Neutrophil (primary cell): ENCODE results near the gene CHD9.
"Not testable (repeated sequence)": the region's sequence is repeated elsewhere in the genome, so short reads cannot be mapped to it uniquely, and the experiment has no call there.

Experiments used
- H3K27ac ChIP-seq: fragments of 200-600 bp; sonication (generic); 2 replicates; pipeline ENCODE4 v1.5.1; 2016; ENCODE audit warnings: mild to moderate bottlenecking, moderate library complexity
- H3K27me3 ChIP-seq: fragments of 200-600 bp; sonication (generic); 2 replicates; pipeline ENCODE4 v1.6.0; 2016; ENCODE audit warnings: mild to moderate bottlenecking
- H3K36me3 ChIP-seq: fragments of 200-600 bp; sonication (generic); 2 replicates; pipeline ENCODE4 v1.5.1; 2017
- H3K4me1 ChIP-seq, 2 experiments: fragments of 200-600 bp in 1 of 2; sonication (generic) in 1 of 2; 1 replicate in 1 of 2; 2 replicates in 1 of 2; pipeline versions ENCODE4 v1.5.1 to v1.6.1; 2013 to 2016; ENCODE audit warnings: low read depth in 1 of 2, low read length in 1 of 2, mild to moderate bottlenecking in 1 of 2, moderate library complexity in 1 of 2; ENCODE audit not compliant: control insufficient read depth in 1 of 2, insufficient read depth in 1 of 2
- H3K4me3 ChIP-seq, 2 experiments: fragments of 200-600 bp in 1 of 2; sonication (generic) in 1 of 2; 1 replicate in 1 of 2; 2 replicates in 1 of 2; pipeline ENCODE4 v1.5.1; 2013 to 2016; ENCODE audit warnings: low read depth in 1 of 2, low read length in 1 of 2, mild to moderate bottlenecking in 1 of 2, moderate library complexity in 1 of 2
- H3K9me3 ChIP-seq: fragments of 200-600 bp; sonication (generic); 2 replicates; pipeline ENCODE4 v1.5.1; 2016
- TF ChIP-seq, protein P1 (sequence below): fragments of 200-600 bp; sonication (generic); IDR thresholded peaks from 2 replicates; pipeline ENCODE4 v1.5.1; 2016; ENCODE audit warnings: antibody characterized with exemption

The CHD9 gene

DNA sequence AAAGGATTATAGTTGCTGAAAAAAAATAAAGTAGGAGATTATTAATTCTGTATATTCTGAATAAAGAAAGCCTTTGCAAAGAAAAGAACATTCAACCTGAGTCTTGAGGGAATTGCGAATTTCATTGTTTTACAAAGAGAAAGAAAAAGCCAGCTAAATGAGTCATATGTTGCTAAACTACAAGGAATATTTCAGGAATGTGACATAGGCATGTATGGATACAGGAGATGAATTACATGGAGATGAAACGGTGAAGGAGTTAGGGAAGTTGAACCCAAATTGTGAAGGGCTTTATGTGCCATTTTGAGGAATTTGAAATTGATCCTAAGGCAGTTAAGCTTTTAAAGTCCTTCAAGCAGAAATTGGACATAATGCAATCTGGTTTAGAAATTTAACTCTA lies 202.2 kb downstream of the CHD9 start:
- no peaks in the 10 kb centered on the region for H3K9me3 ChIP-seq
- H3K27ac ChIP-seq = no peak overlapping the region
- H3K36me3 ChIP-seq = peaks cover 40% of the 10 kb centered on the region
- H3K27me3 ChIP-seq = no peaks in the 10 kb centered on the region
- TF ChIP-seq, protein P1, sequence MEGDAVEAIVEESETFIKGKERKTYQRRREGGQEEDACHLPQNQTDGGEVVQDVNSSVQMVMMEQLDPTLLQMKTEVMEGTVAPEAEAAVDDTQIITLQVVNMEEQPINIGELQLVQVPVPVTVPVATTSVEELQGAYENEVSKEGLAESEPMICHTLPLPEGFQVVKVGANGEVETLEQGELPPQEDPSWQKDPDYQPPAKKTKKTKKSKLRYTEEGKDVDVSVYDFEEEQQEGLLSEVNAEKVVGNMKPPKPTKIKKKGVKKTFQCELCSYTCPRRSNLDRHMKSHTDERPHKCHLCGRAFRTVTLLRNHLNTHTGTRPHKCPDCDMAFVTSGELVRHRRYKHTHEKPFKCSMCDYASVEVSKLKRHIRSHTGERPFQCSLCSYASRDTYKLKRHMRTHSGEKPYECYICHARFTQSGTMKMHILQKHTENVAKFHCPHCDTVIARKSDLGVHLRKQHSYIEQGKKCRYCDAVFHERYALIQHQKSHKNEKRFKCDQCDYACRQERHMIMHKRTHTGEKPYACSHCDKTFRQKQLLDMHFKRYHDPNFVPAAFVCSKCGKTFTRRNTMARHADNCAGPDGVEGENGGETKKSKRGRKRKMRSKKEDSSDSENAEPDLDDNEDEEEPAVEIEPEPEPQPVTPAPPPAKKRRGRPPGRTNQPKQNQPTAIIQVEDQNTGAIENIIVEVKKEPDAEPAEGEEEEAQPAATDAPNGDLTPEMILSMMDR = no peak
- no peaks in the 10 kb centered on the region for H3K4me1 ChIP-seq
- H3K4me3 ChIP-seq = no peak overlapping the region

DNA sequence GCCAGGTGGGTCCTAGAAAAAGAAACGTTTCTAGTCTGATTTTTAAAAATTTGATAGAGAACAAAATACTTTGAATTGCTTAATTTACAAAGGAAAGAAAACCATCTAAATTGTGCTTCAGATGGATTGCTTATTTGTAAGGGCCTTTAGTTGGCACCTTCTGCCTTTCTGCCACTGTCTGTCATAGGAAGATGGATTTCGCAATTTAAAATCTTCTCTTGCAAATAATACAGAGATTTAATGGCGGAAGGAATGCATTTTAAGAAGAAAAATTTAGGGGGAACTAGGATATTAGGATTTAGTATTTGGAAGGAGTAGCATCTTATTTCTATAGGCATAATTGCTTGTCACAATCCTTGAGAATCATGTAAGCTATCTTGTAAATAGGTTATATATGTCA lies 204.0 kb downstream of the CHD9 start:
- Histone ChIP-seq H3K27me3 (no peaks in the 10 kb centered on the region), H3K4me1 (no peaks in the 10 kb centered on the region), H3K4me3 (no peak overlapping the region), H3K9me3 (no peaks in the 10 kb centered on the region), H3K27ac (no peak overlapping the region), H3K36me3 (peaks cover 44% of the 10 kb centered on the region)
- TF ChIP-seq, protein P1 = no peak

DNA sequence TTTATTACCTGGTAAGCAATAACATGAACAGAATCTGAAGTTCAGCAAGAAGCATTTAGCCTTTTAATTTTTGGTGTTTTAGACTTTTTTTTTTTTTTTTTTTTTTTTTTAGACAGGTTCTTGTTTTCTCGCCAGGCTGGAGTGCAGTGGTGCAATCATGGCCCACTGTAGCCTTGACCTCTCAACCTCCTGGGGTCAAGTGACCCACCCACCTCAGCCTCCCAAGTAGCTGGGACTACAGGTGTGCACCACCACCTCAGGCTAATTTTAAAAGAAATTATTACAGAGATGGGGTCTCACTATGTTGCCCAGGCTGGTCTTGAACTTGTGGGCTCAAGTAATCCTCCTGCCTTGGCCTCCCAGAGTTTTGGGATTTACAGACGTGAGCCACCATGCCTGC lies 206.5 kb downstream of the CHD9 start:
- TF ChIP-seq, protein P1 = no peak
- peaks cover 34% of the 10 kb centered on the region for H3K36me3 ChIP-seq
- no peaks in the 10 kb centered on the region for H3K27me3 ChIP-seq
- no peaks in the 10 kb centered on the region for H3K9me3 ChIP-seq
- H3K4me3 ChIP-seq = no peak overlapping the region
- no peaks in the 10 kb centered on the region for H3K4me1 ChIP-seq
- H3K27ac ChIP-seq = no peak overlapping the region

- Histone ChIP-seq H3K9me3 (no peaks in the 10 kb centered on the region), H3K27ac (no peak overlapping the region), H3K4me3 (no peak overlapping the region), H3K27me3 (no peaks in the 10 kb centered on the region), H3K4me1 (no peaks in the 10 kb centered on the region), H3K36me3 (peaks cover 34% of the 10 kb centered on the region)
- TF ChIP-seq, protein P1 = no peak
These were observed 207.9 kb downstream of the CHD9 start for GRCh38 chr16:53262645-53263044.

DNA sequence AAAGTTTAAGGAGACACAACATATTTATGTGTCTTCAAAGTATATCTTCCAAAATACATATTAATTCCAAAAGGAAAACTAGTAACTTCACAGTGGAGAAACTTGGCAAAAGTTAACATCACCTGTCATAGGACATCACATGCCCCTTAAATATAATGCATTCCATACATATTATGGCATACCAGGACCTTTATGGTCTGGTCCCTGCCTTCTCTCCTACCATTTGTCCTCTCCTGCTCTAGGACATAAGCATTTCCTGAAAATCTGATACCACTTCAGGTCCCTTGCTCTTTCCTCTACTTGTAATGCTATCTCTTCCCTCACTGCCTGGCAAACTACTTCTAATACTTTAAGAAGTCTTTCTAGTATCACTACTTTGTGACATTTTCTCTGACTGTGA lies 211.4 kb downstream of the CHD9 start:
- no peaks in the 10 kb centered on the region for H3K9me3 ChIP-seq
- H3K4me1 ChIP-seq = no peaks in the 10 kb centered on the region
- H3K27me3 ChIP-seq = no peaks in the 10 kb centered on the region
- H3K4me3 ChIP-seq = no peak overlapping the region
- peaks cover 37% of the 10 kb centered on the region for H3K36me3 ChIP-seq
- TF ChIP-seq, protein P1 = no peak
- H3K27ac ChIP-seq = no peak overlapping the region

DNA sequence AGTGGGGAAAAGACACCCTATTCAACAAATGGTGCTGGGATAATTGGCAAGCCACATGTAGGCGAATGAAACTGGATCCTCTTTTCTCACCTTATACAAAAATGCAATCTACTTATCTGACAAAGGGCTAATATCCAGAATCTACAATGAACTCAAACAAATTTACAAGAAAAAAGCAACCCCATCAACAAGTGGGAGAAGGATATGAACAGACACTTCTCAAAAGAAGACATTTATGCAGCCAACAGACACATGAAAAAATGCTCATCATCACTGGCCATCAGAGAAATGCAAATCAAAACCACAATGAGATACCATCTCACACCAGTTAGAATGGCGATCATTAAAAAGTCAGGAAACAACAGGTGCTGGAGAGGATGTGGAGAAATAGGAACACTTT lies 223.7 kb downstream of the CHD9 start:
- H3K27ac ChIP-seq, H3K4me3 ChIP-seq, H3K4me1 ChIP-seq, H3K27me3 ChIP-seq, H3K9me3 ChIP-seq: not testable (repeated sequence)
- H3K36me3 ChIP-seq = peaks cover 37% of the 10 kb centered on the region
